Activated CD8-positive, alpha-beta memory T cell treated with anti-CD3 and anti-CD28 coated beads, Interleukin-2, amount 50 U/mL, for 1 hour (primary cell): ENCODE measurements around the gene ARHGAP35.
"Not testable (repeated sequence)": the region's sequence is repeated elsewhere in the genome, so short reads cannot be mapped to it uniquely, and the experiment has no call there.

ENCODE experiments used
- DNase-seq: peaks from one replicate; pipeline ENCODE4 v3.0.0-alpha.2; 2020; ENCODE audit errors: extremely low read depth

The ARHGAP35 gene

GRCh38 chr19:46871173-46871572 is 10.4 kb downstream of the ARHGAP35 start:
- DNase-seq = not testable (repeated sequence)

- no peak for DNase-seq
Measured at GRCh38 chr19:46872967-46873366, 12.2 kb downstream of the ARHGAP35 start.

GRCh38 chr19:46875234-46875633 is 14.4 kb downstream of the ARHGAP35 start:
- no peak for DNase-seq

GRCh38 chr19:46875657-46876056 is 14.9 kb downstream of the ARHGAP35 start:
- no peak for DNase-seq

- no peak for DNase-seq
Measured at GRCh38 chr19:46878613-46879375, 18.0 kb downstream of the ARHGAP35 start.

GRCh38 chr19:46880431-46880830 is 19.6 kb downstream of the ARHGAP35 start:
- DNase-seq = no peak

GRCh38 chr19:46881092-46881491 is 20.3 kb downstream of the ARHGAP35 start:
- no peak for DNase-seq

- DNase-seq = no peak
Measured at GRCh38 chr19:46882034-46882433, 21.2 kb downstream of the ARHGAP35 start.

- not testable (repeated sequence) for DNase-seq
Measured at GRCh38 chr19:46882751-46883150, 22.0 kb downstream of the ARHGAP35 start.

- no peak for DNase-seq
Measured at GRCh38 chr19:46885411-46885810, 24.6 kb downstream of the ARHGAP35 start.

- no peak for DNase-seq
Measured at GRCh38 chr19:46886546-46887239, 25.9 kb downstream of the ARHGAP35 start.

- DNase-seq = no peak
Measured at GRCh38 chr19:46887240-46887782, 26.5 kb downstream of the ARHGAP35 start.

- no peak for DNase-seq
Measured at GRCh38 chr19:46890423-46891170, 29.8 kb downstream of the ARHGAP35 start.

GRCh38 chr19:46892252-46893179 is 31.7 kb downstream of the ARHGAP35 start:
- DNase-seq = no peak

GRCh38 chr19:46896076-46896794 is 35.4 kb downstream of the ARHGAP35 start:
- no peak for DNase-seq

GRCh38 chr19:46898731-46899130 is 37.9 kb downstream of the ARHGAP35 start:
- DNase-seq = no peak

GRCh38 chr19:46900341-46900740 is 39.5 kb downstream of the ARHGAP35 start:
- no peak for DNase-seq

GRCh38 chr19:46901701-46902401 is 41.1 kb downstream of the ARHGAP35 start:
- DNase-seq = no peak

- DNase-seq = no peak
Measured at GRCh38 chr19:46902402-46902766, 41.6 kb downstream of the ARHGAP35 start.

GRCh38 chr19:46903458-46903857 is 42.7 kb downstream of the ARHGAP35 start:
- no peak for DNase-seq
